ENCODE results near the gene FOXO3.
"Not testable (repeated sequence)": the region's sequence is repeated elsewhere in the genome, so short reads cannot be mapped to it uniquely, and the experiment has no call there.

FOXO3 gene

GRCh38 chr6:108660251-108660650 lies 99.5 kb downstream of the FOXO3 start:
- DNase-seq, result no peak
- no peak for ATAC-seq

- ATAC-seq (no peak), DNase-seq (no peak)
Observed at GRCh38 chr6:108661430-108661829, 100.7 kb downstream of the FOXO3 start.

GRCh38 chr6:108661982-108662381 lies 101.3 kb downstream of the FOXO3 start:
- DNase-seq (no peak), ATAC-seq (no peak)

GRCh38 chr6:108662702-108663101 lies 102.0 kb downstream of the FOXO3 start:
- ATAC-seq, result no peak

GRCh38 chr6:108663494-108664064 lies 102.9 kb downstream of the FOXO3 start:
- ATAC-seq, DNase-seq: not testable (repeated sequence)

More at GRCh38 chr6:108662702-108663101, 102.0 kb downstream of the FOXO3 start:
- no peak for DNase-seq

- ATAC-seq, result peak; percentile 74
Observed at GRCh38 chr6:108665495-108666196, 104.9 kb downstream of the FOXO3 start.

GRCh38 chr6:108666656-108667260 lies 106.0 kb downstream of the FOXO3 start:
- DNase-seq, result no peak
- ATAC-seq, result no peak

More at GRCh38 chr6:108665495-108666196, 104.9 kb downstream of the FOXO3 start:
- no peak for DNase-seq

GRCh38 chr6:108667993-108668392 lies 107.3 kb downstream of the FOXO3 start:
- DNase-seq, result no peak
- no peak for ATAC-seq

GRCh38 chr6:108669673-108670072 lies 109.0 kb downstream of the FOXO3 start:
- no peak for DNase-seq
- no peak for ATAC-seq

GRCh38 chr6:108671175-108671574 lies 110.5 kb downstream of the FOXO3 start:
- no peak for ATAC-seq
- DNase-seq, result no peak

- DNase-seq (no peak), ATAC-seq (no peak)
Observed at GRCh38 chr6:108671790-108672189, 111.1 kb downstream of the FOXO3 start.

GRCh38 chr6:108672641-108673040 lies 111.9 kb downstream of the FOXO3 start:
- ATAC-seq, result no peak
- no peak for DNase-seq

GRCh38 chr6:108673153-108673552 lies 112.4 kb downstream of the FOXO3 start:
- ATAC-seq, result no peak

GRCh38 chr6:108673602-108674001 lies 112.9 kb downstream of the FOXO3 start:
- ATAC-seq, result no peak
- no peak for DNase-seq

More at GRCh38 chr6:108673153-108673552, 112.4 kb downstream of the FOXO3 start:
- DNase-seq, result no peak

GRCh38 chr6:108675226-108676200 lies 114.8 kb downstream of the FOXO3 start:
- no peak for DNase-seq
- ATAC-seq, result no peak

GRCh38 chr6:108676555-108676954 lies 115.8 kb downstream of the FOXO3 start:
- ATAC-seq (no peak), DNase-seq (no peak)

- ATAC-seq, result no peak
- no peak for DNase-seq
Observed at GRCh38 chr6:108677357-108677756, 116.6 kb downstream of the FOXO3 start.

GRCh38 chr6:108677894-108678293 lies 117.2 kb downstream of the FOXO3 start:
- DNase-seq (no peak), ATAC-seq (no peak)

- not testable (repeated sequence) for DNase-seq, ATAC-seq
Observed at GRCh38 chr6:108680314-108680713, 119.6 kb downstream of the FOXO3 start.

GRCh38 chr6:108681721-108682120 lies 121.0 kb downstream of the FOXO3 start:
- DNase-seq, ATAC-seq: not testable (repeated sequence)

- DNase-seq, ATAC-seq: not testable (repeated sequence)
Observed at GRCh38 chr6:108682383-108683119, 121.8 kb downstream of the FOXO3 start.
